K562 (cell line): ENCODE results near the gene CNTN2. TPM values are rescaled to one million over a fixed set of nuclear protein-coding genes. Genes with fewer than 3 reads are reported as not detected.

Experiments
- KLF16 ChIP-seq: IDR thresholded peaks from 2 replicates; pipeline ENCODE4 v1.6.1; 2016; ENCODE audit warnings: antibody characterized with exemption
- MED1 ChIP-seq: sonication (generic); formaldehyde crosslinking; IDR thresholded peaks from 2 replicates; pipeline ENCODE4 v1.8.1; 2023; ENCODE audit warnings: missing genetic modification reagents, borderline replicate concordance
- NBN ChIP-seq: fragments of 450-650 bp; IDR thresholded peaks from 2 replicates; pipeline ENCODE4 v1.6.1; 2016; ENCODE audit warnings: low read depth, mild to moderate bottlenecking
- NRF1 ChIP-seq, 2 experiments: fragments of 450-650 bp; IDR thresholded peaks in 1 of 2; conservative IDR thresholded peaks in 1 of 2; 2 replicates each; pipeline ENCODE4 v1.6.1; 2014; ENCODE audit warnings: mild to moderate bottlenecking in 2 of 2
- TSC22D4 ChIP-seq: fragments of 450-650 bp; IDR thresholded peaks from 2 replicates; pipeline ENCODE4 v1.6.1; 2016; ENCODE audit warnings: missing genetic modification characterization, missing biosample characterization, control low read depth
- ZNF696 ChIP-seq: fragments of 250-450 bp; sonication (Bioruptor Pico); conservative IDR thresholded peaks from 2 replicates; pipeline ENCODE4 v1.4.0; 2020; ENCODE audit warnings: mild to moderate bottlenecking, moderate library complexity
- ZNF75A ChIP-seq: fragments of 450-650 bp; formaldehyde crosslinking; IDR thresholded peaks from 2 replicates; pipeline ENCODE4 v1.4.0; 2020; ENCODE audit warnings: mild to moderate bottlenecking
- polyA plus RNA-seq, 8 experiments: library from polyadenylated mRNA; depleted of rRNA in 4 of 8; stranded (reverse) in 5 of 8; unstranded in 3 of 8; fragments of >200 nt; fragmentation: Nextera tagmentation in 2 of 8; fragmentation: Illumina TruSeq in 1 of 8; extraction: Ambion mirVana in 2 of 8; extraction: Trizol in 1 of 8; gene quantifications; 2 replicates each; pipeline versions ENCODE4 v1.2.1 to v1.2.3, GENCODE V29; 2011 to 2014; ENCODE audit warnings: inconsistent platforms in 1 of 8, missing spikeins in 1 of 8
- total RNA-seq, 7 experiments: library from RNA; depleted of rRNA in 6 of 7; stranded (reverse); fragments of >200 nt in 6 of 7; fragmentation: Illumina TruSeq in 2 of 7; extraction: Trizol in 2 of 7; gene quantifications; 2 replicates each; pipeline versions ENCODE4 v1.2.1 to v1.2.3, GENCODE V29; 2011 to 2021; ENCODE audit warnings: low replicate concordance in 1 of 7
- TF ChIP-seq, protein P1 (sequence below), 2 experiments: fragments of 450-650 bp; IDR thresholded peaks; 2 replicates each; pipeline ENCODE4 v1.6.1; 2016
- TF ChIP-seq, protein P2 (sequence below): fragments of 450-650 bp; formaldehyde crosslinking; conservative IDR thresholded peaks from 2 replicates; pipeline ENCODE4 v1.4.0; 2022; ENCODE audit warnings: mild to moderate bottlenecking, missing genetic modification characterization
- TF ChIP-seq, protein P3 (sequence below): fragments of 250-450 bp; sonication (Bioruptor Pico); IDR thresholded peaks from 2 replicates; pipeline ENCODE4 v1.8.0; 2021; ENCODE audit warnings: borderline replicate concordance, mild to moderate bottlenecking, moderate library complexity; ENCODE audit not compliant: poor library complexity, severe bottlenecking

The CNTN2 gene
- total and polyA plus RNA-seq, 9 of the 15 experiments (the other 6 are each of a cell fraction or from before 2014, with no cell fraction given), result not detected

DNA sequence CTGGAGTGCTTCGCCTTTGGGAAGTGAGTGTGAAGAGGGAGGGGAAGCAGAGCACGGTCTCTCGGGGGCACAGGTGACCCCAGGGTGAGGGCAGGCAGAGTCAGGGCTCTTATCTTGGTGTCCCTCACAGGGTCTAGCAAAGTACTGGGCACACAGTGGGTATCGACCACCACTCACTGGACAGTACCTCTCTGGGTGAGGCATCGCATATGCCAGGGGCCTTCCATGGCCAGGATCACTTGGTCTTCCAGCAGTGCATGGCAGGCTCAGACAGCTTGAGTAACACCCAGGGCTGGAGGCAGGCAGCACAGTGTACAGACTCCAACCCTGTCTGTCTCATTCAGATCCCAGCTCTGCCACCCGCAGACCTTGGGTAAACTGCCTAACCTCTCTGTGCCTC is 16.6 kb downstream of the CNTN2 start (continued):
- TF ChIP-seq, protein P1, sequence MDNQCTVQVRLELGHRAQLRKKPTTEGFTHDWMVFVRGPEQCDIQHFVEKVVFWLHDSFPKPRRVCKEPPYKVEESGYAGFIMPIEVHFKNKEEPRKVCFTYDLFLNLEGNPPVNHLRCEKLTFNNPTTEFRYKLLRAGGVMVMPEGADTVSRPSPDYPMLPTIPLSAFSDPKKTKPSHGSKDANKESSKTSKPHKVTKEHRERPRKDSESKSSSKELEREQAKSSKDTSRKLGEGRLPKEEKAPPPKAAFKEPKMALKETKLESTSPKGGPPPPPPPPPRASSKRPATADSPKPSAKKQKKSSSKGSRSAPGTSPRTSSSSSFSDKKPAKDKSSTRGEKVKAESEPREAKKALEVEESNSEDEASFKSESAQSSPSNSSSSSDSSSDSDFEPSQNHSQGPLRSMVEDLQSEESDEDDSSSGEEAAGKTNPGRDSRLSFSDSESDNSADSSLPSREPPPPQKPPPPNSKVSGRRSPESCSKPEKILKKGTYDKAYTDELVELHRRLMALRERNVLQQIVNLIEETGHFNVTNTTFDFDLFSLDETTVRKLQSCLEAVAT (IDR thresholded peaks at IDR 0.05), result no peak
- no peak for TF ChIP-seq ZNF696 (CRISPR knock-in tag)
- TF ChIP-seq NRF1 (conservative IDR thresholded peaks at IDR 0.05 in 1 of 2, IDR thresholded peaks at IDR 0.05 in 1 of 2), result no peak
- TF ChIP-seq MED1 (CRISPR knock-in tag), result no peak
- TF ChIP-seq KLF16, result no peak
- no peak for TF ChIP-seq ZNF75A (CRISPR knock-in tag)
- TF ChIP-seq TSC22D4 (tag), result no peak
- TF ChIP-seq NBN, result no peak
- TF ChIP-seq, protein P2, sequence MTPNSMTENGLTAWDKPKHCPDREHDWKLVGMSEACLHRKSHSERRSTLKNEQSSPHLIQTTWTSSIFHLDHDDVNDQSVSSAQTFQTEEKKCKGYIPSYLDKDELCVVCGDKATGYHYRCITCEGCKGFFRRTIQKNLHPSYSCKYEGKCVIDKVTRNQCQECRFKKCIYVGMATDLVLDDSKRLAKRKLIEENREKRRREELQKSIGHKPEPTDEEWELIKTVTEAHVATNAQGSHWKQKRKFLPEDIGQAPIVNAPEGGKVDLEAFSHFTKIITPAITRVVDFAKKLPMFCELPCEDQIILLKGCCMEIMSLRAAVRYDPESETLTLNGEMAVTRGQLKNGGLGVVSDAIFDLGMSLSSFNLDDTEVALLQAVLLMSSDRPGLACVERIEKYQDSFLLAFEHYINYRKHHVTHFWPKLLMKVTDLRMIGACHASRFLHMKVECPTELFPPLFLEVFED (CRISPR knock-in tag), result no peak
- TF ChIP-seq, protein P3, sequence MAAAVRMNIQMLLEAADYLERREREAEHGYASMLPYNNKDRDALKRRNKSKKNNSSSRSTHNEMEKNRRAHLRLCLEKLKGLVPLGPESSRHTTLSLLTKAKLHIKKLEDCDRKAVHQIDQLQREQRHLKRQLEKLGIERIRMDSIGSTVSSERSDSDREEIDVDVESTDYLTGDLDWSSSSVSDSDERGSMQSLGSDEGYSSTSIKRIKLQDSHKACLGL (CRISPR knock-in tag), result no peak
